GM12801 (cell line): ENCODE measurements around the gene MTAP.

ENCODE experiments used
- CTCF ChIP-seq: IDR thresholded peaks from one replicate; pipeline ENCODE4 v1.5.1; 2011; ENCODE audit warnings: control low read depth; ENCODE audit not compliant: insufficient read length; ENCODE audit errors: extremely low read depth

Gene MTAP

GRCh38 chr9:21982861-21983560 is 180.6 kb downstream of the MTAP start:
- TF ChIP-seq CTCF = no peak

DNA sequence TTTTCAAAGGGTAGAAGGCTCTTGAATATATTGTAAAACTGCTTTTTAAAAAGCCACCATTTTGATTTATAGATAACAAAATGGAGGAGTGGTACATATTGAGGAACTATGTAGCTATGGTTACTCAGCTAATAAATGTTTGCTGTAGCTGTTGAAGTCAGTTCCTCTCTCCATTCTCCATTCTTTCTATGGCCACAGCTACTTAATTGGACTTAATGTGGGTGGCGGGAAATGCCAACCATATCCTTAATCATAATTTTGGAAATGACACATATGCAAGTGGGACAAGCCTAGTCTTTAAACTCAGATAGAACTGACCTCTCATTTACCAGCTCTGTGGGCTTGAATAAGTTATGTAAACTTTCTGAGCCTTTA is 181.1 kb downstream of the MTAP start:
- TF ChIP-seq CTCF = no peak

GRCh38 chr9:21984101-21984500 is 181.7 kb downstream of the MTAP start:
- TF ChIP-seq CTCF = no peak

DNA sequence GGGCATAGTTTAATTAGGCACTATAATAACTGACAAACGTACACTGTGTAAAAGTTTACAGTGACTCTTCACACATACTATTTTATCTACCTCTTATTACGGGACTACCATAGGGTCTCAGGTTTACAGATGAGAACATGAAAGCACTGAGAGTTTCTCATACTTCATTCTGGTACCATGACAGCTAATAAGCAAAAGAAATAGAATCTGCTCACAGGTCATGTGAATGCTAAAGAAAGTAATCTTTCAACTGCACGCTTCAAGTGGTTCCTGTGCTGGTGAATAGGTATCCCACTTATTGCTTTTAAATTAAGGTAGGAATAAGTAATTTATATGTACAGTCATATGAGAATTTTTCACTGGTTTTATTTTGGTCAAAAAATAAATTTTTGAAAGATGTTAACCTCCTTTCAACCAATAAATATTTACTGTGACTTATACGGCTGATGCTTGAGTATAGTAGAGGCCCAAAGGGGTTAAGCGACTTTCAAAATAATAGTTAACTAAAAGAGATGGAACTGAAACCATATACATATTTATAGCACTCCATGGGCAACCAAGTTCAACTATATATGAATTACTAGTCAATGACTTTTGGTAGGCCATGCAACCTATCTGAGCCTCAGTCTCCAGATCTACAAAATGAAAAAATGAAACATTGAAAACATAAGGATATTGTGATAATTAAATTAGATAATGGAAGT is 183.7 kb downstream of the MTAP start:
- no peak for TF ChIP-seq CTCF
